Stimulated activated naive CD8-positive, alpha-beta T cell treated with anti-CD3 and anti-CD28 coated beads, Interleukin-15, amount 100 ng/mL, for 72 hours (primary cell): ENCODE results near the gene INAFM2.
A peak's percentile ranks its signal among the peaks of the same experiment; 100 is the strongest.

Experiments used
- ATAC-seq: fragments of 150-1000 bp; cut with Tn5 transposase; 2 replicates; pipeline ENCODE4 v1.10.0; 2021; ENCODE audit warnings: mild to moderate bottlenecking, moderate library complexity
- DNase-seq, 2 donors: peaks; one replicate each; pipeline ENCODE4 v3.0.0; 2021 to 2022
- H3K27ac Mint-ChIP-seq, 2 donors: one replicate each; pipeline ENCODE4 v1.8.0; 2022; ENCODE audit warnings: mild to moderate bottlenecking in 2 of 2, mixed read lengths in 2 of 2, moderate library complexity in 2 of 2
- H3K27me3 Mint-ChIP-seq: one replicate; pipeline ENCODE4 v1.8.0; 2022; ENCODE audit warnings: mixed read lengths
- H3K4me1 Mint-ChIP-seq: one replicate; pipeline ENCODE4 v1.8.0; 2022; ENCODE audit warnings: mild to moderate bottlenecking, mixed read lengths
- H3K4me3 Mint-ChIP-seq, 2 donors: one replicate each; pipeline ENCODE4 v1.8.0; 2022; ENCODE audit warnings: mild to moderate bottlenecking in 2 of 2, mixed read lengths in 2 of 2, moderate library complexity in 1 of 2
- H3K9me3 Mint-ChIP-seq, 2 donors: one replicate each; pipeline ENCODE4 v1.8.0; 2022; ENCODE audit warnings: mixed read lengths in 2 of 2

The INAFM2 gene

DNA sequence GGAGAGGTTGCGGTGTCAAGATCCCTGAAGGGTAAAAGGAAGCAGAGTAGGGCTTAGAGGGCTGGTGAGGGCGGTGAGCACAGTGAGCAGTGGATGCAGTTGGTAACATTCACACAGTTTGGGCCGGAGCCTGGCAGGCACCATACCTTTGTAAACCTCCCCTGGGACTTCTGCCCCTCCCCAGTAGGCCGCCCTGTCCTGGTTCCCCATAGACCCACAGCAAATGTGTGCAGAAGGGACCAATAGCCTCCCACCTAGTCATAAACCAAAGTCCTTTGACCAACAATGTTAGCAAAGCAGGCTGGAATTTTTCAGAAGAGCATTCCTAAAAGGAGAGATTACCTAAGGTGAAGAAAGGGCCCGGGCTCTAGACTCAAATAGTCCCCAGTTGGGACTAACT is 25.7 kb downstream of the INAFM2 start:
- peaks cover 6% of the 10 kb centered on the region for H3K4me1 Mint-ChIP-seq
- DNase-seq (no peak), ATAC-seq (no peak)
- peaks cover 7% of the 10 kb centered on the region for H3K27me3 Mint-ChIP-seq
- no peaks in the 10 kb centered on the region for H3K9me3 Mint-ChIP-seq
- no peak overlapping the region for H3K27ac Mint-ChIP-seq
- H3K4me3 Mint-ChIP-seq = no peak overlapping the region

DNA sequence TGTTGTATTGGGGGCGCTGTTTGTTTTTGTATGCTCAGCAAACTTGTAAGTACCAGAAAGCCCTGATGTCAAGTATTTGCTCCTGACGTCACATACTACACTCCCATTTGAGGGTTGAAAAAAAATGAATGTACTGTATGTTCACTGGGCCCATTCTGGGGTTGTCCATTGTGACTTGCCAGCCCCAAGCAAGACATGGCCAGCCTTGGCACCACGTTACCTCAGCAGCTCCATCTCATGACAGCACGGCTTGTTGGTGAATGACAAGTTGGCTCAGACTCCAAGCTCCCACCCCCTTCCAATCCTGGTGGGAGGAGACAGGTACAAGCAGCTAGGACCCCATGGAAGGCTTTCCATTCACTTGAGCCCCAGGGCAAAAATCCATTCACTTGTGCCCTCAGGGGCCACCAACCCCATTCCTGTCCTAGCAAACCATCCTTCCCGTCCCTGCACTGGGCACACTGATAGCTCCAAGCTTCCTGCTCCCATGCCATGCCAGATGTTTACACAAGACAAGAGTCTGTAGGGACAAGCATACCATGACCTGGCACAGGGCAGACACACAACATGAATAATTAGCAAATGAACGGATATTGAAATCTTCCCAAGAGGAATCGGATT is 28.9 kb downstream of the INAFM2 start:
- peaks cover 3% of the 10 kb centered on the region for H3K4me1 Mint-ChIP-seq
- peaks cover 18% of the 10 kb centered on the region for H3K27me3 Mint-ChIP-seq
- no peak overlapping the region for H3K4me3 Mint-ChIP-seq
- no peaks in the 10 kb centered on the region for H3K9me3 Mint-ChIP-seq
- ATAC-seq (no peak), DNase-seq (no peak)
- no peak overlapping the region for H3K27ac Mint-ChIP-seq

DNA sequence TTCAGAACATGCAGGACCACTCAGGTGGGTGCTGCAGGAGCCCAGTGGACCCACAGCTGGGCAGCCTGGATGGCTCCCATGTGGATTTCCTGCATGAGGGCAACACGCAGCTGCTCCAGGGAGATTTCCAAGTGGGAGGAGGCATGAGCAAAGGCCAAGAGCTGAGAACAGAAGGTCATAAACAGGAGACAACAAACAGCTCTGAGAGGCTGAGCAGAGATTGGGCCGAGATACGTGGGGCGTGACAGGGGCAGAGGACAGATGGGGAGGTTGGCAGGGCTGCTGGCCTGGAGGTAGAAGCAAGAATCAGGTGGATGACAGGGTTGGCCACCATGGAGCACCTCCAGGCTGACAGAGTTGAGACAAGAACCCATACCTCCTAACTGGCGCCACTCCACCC is 30.2 kb downstream of the INAFM2 start:
- no peak for ATAC-seq
- H3K4me1 Mint-ChIP-seq = peaks cover 12% of the 10 kb centered on the region

GRCh38 chr15:40354408-40355171 is 31.1 kb downstream of the INAFM2 start:
- peaks cover 18% of the 10 kb centered on the region for H3K27me3 Mint-ChIP-seq
- DNase-seq = no peak
- no peak for ATAC-seq
- no peaks in the 10 kb centered on the region for H3K9me3 Mint-ChIP-seq
- H3K4me3 Mint-ChIP-seq = no peak overlapping the region
- H3K27ac Mint-ChIP-seq = no peak overlapping the region
- H3K4me1 Mint-ChIP-seq = peaks cover 18% of the 10 kb centered on the region

More for the DNA sequence above, 30.2 kb downstream of the INAFM2 start:
- Mint-ChIP-seq H3K27me3 (peaks cover 18% of the 10 kb centered on the region), H3K9me3 (no peaks in the 10 kb centered on the region), H3K27ac (no peak overlapping the region), H3K4me3 (no peak overlapping the region)
- DNase-seq = no peak

GRCh38 chr15:40355976-40356585 is 32.6 kb downstream of the INAFM2 start:
- Mint-ChIP-seq H3K4me1 (peaks cover 18% of the 10 kb centered on the region), H3K27ac (no peak overlapping the region), H3K4me3 (no peak overlapping the region), H3K9me3 (no peaks in the 10 kb centered on the region), H3K27me3 (peaks cover 18% of the 10 kb centered on the region)
- peak; percentile 52 for ATAC-seq
- DNase-seq = no peak

GRCh38 chr15:40357246-40357645 is 33.8 kb downstream of the INAFM2 start:
- Mint-ChIP-seq H3K27ac (no peak overlapping the region), H3K4me1 (peaks cover 18% of the 10 kb centered on the region), H3K9me3 (no peaks in the 10 kb centered on the region), H3K27me3 (peaks cover 18% of the 10 kb centered on the region), H3K4me3 (peak overlapping the region; percentile 78 to 83)
- ATAC-seq (no peak), DNase-seq (no peak)

DNA sequence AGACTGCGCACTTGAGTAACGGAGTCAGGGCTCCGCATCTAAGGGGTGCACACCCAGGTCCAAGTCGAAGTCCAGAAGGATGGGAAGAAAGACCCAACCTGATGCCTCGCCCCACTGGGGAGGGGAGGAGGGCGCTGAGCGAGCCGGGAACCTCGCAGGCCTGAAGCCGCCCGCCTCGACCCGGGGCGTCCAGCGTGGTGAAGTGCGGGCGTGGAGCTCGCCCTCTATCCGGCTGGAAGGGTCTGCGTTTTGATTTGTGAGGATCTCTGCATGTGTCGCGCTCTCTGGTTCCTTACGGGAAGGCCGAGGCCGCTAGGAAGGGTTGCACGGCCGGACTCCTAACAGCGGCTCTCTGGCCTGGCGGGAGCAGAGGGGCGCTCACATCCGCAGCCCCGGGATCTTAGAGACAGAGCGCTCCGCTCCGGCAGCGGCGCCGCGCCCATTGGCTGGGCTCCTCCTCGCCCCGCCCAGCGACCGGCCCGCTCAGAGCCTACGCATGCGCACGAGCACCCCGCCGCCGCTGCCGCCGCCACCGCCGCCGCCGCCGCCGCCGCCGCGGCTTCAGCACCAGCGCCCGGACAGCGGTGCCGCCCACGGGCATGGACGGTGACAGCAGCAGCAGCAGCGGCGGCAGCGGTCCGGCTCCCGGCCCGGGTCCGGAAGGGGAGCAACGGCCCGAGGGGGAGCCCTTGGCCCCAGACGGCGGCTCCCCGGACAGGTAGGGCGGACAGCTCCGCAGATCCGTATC is 34.4 kb downstream of the INAFM2 start, which contains the start of gene DISP2:
Gene DISP2, plus strand, starts transcription at position 497 of the 748 bp plus-strand sequence. Its CDS starts 103 bp downstream, at position 600.
- peaks cover 18% of the 10 kb centered on the region for H3K27me3 Mint-ChIP-seq

DNA sequence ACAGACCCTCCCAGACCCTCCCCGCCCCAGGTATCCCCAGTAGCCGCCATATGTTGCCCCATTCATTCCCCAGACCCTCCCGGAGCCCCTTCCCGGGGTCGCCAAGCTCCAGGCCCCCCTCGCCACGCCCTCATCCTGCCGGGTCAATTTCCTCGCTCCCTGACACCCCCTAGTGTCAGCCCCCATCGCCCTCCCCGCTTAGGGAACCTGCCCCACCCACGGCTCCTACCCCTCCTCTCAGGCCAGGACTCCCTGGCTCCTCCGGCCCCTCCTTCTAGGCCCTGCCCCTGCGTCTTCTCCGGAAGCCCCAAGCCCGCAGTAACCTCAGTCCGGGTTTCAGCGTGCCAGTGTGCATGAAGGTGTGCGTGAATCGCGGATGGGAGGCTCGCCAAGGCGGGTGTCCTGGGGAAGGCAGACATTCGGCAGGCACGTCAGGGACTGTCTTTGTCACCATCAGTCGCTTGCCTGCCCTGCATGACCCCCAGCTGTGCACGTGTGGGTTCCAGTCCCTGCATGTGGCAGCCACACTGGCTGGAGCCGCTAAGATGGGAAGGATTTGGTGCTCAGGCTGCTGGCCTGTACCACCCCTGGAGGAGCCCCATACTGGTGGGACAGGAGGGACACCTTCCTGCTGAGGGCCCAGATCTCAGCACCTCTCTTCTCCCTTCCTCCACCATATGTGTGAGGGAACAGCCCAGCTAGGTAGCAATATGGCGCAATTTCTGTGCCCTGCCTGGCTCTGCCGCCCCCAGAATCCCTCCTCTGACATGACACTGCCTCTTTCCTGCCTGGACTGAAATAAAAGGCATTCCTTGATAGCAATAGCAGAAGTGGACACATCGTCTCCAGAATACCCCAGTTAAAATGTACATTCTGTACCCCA is 35.2 kb downstream of the INAFM2 start:
- peak overlapping the region; percentile 83 to 88 for H3K4me3 Mint-ChIP-seq
- DNase-seq (peak in 1 of 2 donors; percentile 39), ATAC-seq (peak; percentile 51)
- H3K4me1 Mint-ChIP-seq = peaks cover 18% of the 10 kb centered on the region
- peaks cover 13% of the 10 kb centered on the region for H3K27me3 Mint-ChIP-seq
- H3K9me3 Mint-ChIP-seq = no peaks in the 10 kb centered on the region
- H3K27ac Mint-ChIP-seq = peak overlapping the region in 1 of 2 donors; percentile 78

More for the DNA sequence above, 34.4 kb downstream of the INAFM2 start, which contains the start of gene DISP2:
- peak within 1 kb of the TSS; percentile 83 to 88 for H3K4me3 Mint-ChIP-seq
- peak; percentile 86 for ATAC-seq
- peak; percentile 91 to 94 for DNase-seq
- H3K9me3 Mint-ChIP-seq = no peaks in the 10 kb centered on the region
- peak within 1 kb of the TSS in 1 of 2 donors; percentile 78 for H3K27ac Mint-ChIP-seq
- peaks cover 18% of the 10 kb centered on the region for H3K4me1 Mint-ChIP-seq

- H3K27me3 Mint-ChIP-seq = peaks cover 11% of the 10 kb centered on the region
- peaks cover 18% of the 10 kb centered on the region for H3K4me1 Mint-ChIP-seq
- DNase-seq = no peak
- H3K27ac Mint-ChIP-seq = no peak overlapping the region
- H3K4me3 Mint-ChIP-seq = no peak overlapping the region
- H3K9me3 Mint-ChIP-seq = no peaks in the 10 kb centered on the region
- no peak for ATAC-seq
Measured at GRCh38 chr15:40360015-40360414, 36.5 kb downstream of the INAFM2 start.

DNA sequence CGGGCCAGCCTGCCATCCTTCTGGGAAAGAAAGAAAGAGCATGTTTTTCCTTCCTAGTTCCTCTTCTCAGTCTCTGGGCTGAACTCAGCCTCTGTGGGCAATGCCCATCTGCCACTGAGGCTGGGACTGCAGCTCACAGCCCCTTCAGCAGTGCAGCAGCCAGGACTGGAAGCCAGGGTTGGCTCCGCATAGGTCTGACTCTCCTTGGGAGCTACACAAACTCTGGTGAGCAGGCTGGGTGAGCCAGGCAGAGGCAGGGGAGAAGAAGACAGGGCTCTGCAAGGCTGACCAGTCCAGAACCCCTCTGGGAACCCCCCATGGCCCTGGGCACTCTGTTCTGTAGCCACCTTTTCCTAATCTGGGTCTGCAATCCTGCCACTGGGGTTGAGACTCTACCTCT is 38.1 kb downstream of the INAFM2 start:
- Mint-ChIP-seq H3K4me3 (no peak overlapping the region), H3K4me1 (peaks cover 34% of the 10 kb centered on the region), H3K9me3 (no peaks in the 10 kb centered on the region), H3K27me3 (peaks cover 7% of the 10 kb centered on the region), H3K27ac (no peak overlapping the region)
- ATAC-seq = no peak
- no peak for DNase-seq

GRCh38 chr15:40363611-40364010 is 40.1 kb downstream of the INAFM2 start:
- ATAC-seq = no peak
- no peaks in the 10 kb centered on the region for H3K27me3 Mint-ChIP-seq
- no peak overlapping the region for H3K4me3 Mint-ChIP-seq
- no peaks in the 10 kb centered on the region for H3K9me3 Mint-ChIP-seq
- peaks cover 38% of the 10 kb centered on the region for H3K4me1 Mint-ChIP-seq
- no peak overlapping the region for H3K27ac Mint-ChIP-seq
- no peak for DNase-seq

GRCh38 chr15:40364251-40364650 is 40.8 kb downstream of the INAFM2 start:
- ATAC-seq (no peak), DNase-seq (no peak)
- no peak overlapping the region for H3K4me3 Mint-ChIP-seq
- H3K4me1 Mint-ChIP-seq = peaks cover 38% of the 10 kb centered on the region
- H3K9me3 Mint-ChIP-seq = no peaks in the 10 kb centered on the region
- H3K27me3 Mint-ChIP-seq = no peaks in the 10 kb centered on the region
- H3K27ac Mint-ChIP-seq = no peak overlapping the region

DNA sequence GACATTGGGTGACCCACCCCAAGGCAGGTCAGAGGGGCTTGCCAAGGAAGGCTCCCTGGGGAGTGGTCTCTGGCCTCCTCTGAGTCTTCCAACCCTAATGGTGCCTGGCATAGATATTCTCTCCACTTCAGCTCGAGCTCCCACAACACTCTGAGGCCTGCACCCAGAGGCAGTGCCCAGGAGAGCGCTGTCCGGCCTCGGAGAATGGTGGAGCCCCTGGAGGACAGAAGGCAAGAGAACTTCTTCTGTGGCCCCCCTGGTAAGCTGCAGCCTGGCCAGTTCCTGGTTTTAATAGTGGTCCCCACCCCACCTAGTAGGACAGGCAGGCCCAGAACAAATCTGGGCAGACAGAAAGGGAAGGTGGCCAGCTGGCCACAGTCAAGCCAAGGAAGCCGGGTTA is 41.5 kb downstream of the INAFM2 start:
- H3K27me3 Mint-ChIP-seq = no peaks in the 10 kb centered on the region
- no peaks in the 10 kb centered on the region for H3K9me3 Mint-ChIP-seq
- no peak overlapping the region for H3K27ac Mint-ChIP-seq
- H3K4me3 Mint-ChIP-seq = no peak overlapping the region
- ATAC-seq = no peak
- DNase-seq = no peak
- peaks cover 38% of the 10 kb centered on the region for H3K4me1 Mint-ChIP-seq

- DNase-seq (no peak), ATAC-seq (no peak)
- H3K4me3 Mint-ChIP-seq = no peak overlapping the region
- H3K27ac Mint-ChIP-seq = no peak overlapping the region
- peaks cover 38% of the 10 kb centered on the region for H3K4me1 Mint-ChIP-seq
- no peaks in the 10 kb centered on the region for H3K27me3 Mint-ChIP-seq
- H3K9me3 Mint-ChIP-seq = no peaks in the 10 kb centered on the region
Measured at GRCh38 chr15:40365624-40366456, 42.3 kb downstream of the INAFM2 start.
